Breast epithelium (tissue), 4 donors: Measurements from ENCODE around the gene CHCHD10. TPM values are rescaled to one million over a fixed set of nuclear protein-coding genes. Genes with fewer than 3 reads are reported as not detected.

ENCODE experiments used
- DNase-seq, 2 donors: peaks; one replicate each; pipeline ENCODE4 v3.0.0-alpha.2; 2019; ENCODE audit warnings: low spot score in 2 of 2
- H3K27ac ChIP-seq, 2 donors: fragments of 200-600 bp; sonication (generic) in 1 of 2; one replicate each; pipeline ENCODE4 v1.5.1; 2016 to 2019; ENCODE audit warnings: mild to moderate bottlenecking in 1 of 2
- H3K27me3 ChIP-seq, 2 donors: fragments of 200-600 bp; sonication (generic) in 1 of 2; one replicate each; pipeline versions ENCODE4 v1.5.1 to v1.6.0; 2017 to 2019; ENCODE audit warnings: control low read depth in 1 of 2, mild to moderate bottlenecking in 1 of 2
- H3K36me3 ChIP-seq: fragments of 200-600 bp; one replicate; pipeline ENCODE4 v1.5.1; 2019
- H3K4me1 ChIP-seq, 2 donors: fragments of 200-600 bp; sonication (generic); one replicate each; pipeline ENCODE4 v1.5.1; 2016 to 2019; ENCODE audit warnings: control low read depth in 1 of 2
- H3K4me3 ChIP-seq, 3 donors: fragments of 200-600 bp; sonication (generic); 1 replicate in 2 of 3; 2 replicates in 1 of 3; pipeline ENCODE4 v1.5.1; 2016 to 2019; ENCODE audit warnings: mild to moderate bottlenecking in 3 of 3, moderate library complexity in 2 of 3
- H3K9me3 ChIP-seq, 2 donors: fragments of 200-600 bp; sonication (generic) in 1 of 2; one replicate each; pipeline ENCODE4 v1.5.1; 2016 to 2019; ENCODE audit warnings: control low read depth in 1 of 2
- POLR2A ChIP-seq: fragments of 450-650 bp; IDR thresholded peaks from one replicate; pipeline ENCODE4 v1.6.1; 2016; ENCODE audit warnings: antibody characterized with exemption, mild to moderate bottlenecking, moderate library complexity
- POLR2AphosphoS5 ChIP-seq, 3 donors: sonication (generic); formaldehyde crosslinking; IDR thresholded peaks; one replicate each; pipeline ENCODE4 v1.6.1; 2017; ENCODE audit warnings: antibody characterized with exemption in 3 of 3
- intact Hi-C: fragments of 100-400 bp; cut with DNase I; formaldehyde crosslinking; loops from one replicate; pipeline ENCODE4 v1.15.1; 2023; ENCODE audit warnings: low total_unique reads
- total RNA-seq, 3 donors: library from RNA; depleted of rRNA; stranded (reverse); fragments of >200 nt; gene quantifications; one replicate each; pipeline ENCODE4 v1.1.0, GENCODE V29; 2016
- TF ChIP-seq, protein P1 (sequence below), 3 donors: fragments of 450-650 bp; IDR thresholded peaks; one replicate each; pipeline ENCODE4 v1.5.1; 2016 to 2017; ENCODE audit warnings: antibody characterized with exemption in 3 of 3, mild to moderate bottlenecking in 3 of 3, moderate library complexity in 3 of 3

The CHCHD10 gene
- total RNA-seq, 3 donors from 2014 or later: 5.6 to 22.8 (median 21.4) TPM

DNA sequence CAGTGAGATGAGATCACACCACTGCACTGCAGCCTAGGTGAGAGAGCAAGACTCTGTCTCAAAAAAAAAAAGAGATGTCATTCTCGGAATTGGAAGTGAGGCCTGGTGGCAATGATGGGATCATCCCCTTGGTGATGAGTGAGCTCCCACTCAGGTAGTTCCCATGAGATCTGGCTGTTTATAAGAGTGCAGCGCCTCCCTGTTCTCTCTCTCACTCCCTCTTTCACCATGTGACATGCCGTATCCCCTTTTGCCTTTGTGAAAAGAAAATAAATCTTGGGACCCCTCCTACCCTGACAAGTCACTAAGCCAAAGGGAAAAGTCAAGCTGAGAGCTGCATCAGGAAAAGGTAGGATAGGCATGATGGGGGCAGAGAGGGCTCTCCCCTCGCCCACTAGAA, 45.6 kb downstream of the CHCHD10 start:
- TF ChIP-seq POLR2A (no peak), POLR2AphosphoS5 (IDR thresholded peaks at IDR 0.05) (no peak)
- TF ChIP-seq, protein P1, sequence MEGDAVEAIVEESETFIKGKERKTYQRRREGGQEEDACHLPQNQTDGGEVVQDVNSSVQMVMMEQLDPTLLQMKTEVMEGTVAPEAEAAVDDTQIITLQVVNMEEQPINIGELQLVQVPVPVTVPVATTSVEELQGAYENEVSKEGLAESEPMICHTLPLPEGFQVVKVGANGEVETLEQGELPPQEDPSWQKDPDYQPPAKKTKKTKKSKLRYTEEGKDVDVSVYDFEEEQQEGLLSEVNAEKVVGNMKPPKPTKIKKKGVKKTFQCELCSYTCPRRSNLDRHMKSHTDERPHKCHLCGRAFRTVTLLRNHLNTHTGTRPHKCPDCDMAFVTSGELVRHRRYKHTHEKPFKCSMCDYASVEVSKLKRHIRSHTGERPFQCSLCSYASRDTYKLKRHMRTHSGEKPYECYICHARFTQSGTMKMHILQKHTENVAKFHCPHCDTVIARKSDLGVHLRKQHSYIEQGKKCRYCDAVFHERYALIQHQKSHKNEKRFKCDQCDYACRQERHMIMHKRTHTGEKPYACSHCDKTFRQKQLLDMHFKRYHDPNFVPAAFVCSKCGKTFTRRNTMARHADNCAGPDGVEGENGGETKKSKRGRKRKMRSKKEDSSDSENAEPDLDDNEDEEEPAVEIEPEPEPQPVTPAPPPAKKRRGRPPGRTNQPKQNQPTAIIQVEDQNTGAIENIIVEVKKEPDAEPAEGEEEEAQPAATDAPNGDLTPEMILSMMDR (IDR thresholded peaks at IDR 0.05): no peak
- no peak for DNase-seq
- intact Hi-C loops: no loop called here
- Histone ChIP-seq H3K4me1 (no peaks in the 10 kb centered on the region), H3K27ac (no peak overlapping the region), H3K36me3 (no peaks in the 10 kb centered on the region), H3K9me3 (no peaks in the 10 kb centered on the region), H3K4me3 (no peak overlapping the region), H3K27me3 (no peaks in the 10 kb centered on the region)

DNA sequence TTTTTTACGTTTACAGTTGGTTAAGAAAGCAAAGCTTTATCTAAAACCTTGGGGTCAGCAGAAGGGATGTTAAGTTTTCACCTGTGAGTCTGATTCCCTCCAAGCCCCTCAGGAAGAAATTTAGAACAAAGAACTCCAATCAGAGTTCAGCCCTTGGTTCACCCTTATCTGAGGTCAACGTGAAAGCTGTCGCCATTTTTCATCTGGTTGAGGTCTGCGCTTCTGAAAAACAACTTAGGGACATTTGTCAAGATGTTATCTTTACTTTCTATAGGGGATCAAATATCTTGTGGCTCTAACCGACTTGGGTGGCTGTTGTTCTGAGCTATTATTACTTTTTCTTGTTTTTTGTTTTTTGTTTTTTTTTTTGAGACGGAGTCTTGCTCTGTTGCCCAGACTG, 46.9 kb downstream of the CHCHD10 start:
- no peak overlapping the region for H3K4me3 ChIP-seq
- H3K27ac ChIP-seq: no peak overlapping the region
- H3K36me3 ChIP-seq: no peaks in the 10 kb centered on the region
- no peak for TF ChIP-seq POLR2AphosphoS5 (IDR thresholded peaks at IDR 0.05)
- TF ChIP-seq, protein P1 (IDR thresholded peaks at IDR 0.05): no peak
- TF ChIP-seq POLR2A: no peak
- no peaks in the 10 kb centered on the region for H3K9me3 ChIP-seq
- no peaks in the 10 kb centered on the region for H3K4me1 ChIP-seq
- DNase-seq: no peak
- intact Hi-C loops: no loop called here
- H3K27me3 ChIP-seq: no peaks in the 10 kb centered on the region

DNA sequence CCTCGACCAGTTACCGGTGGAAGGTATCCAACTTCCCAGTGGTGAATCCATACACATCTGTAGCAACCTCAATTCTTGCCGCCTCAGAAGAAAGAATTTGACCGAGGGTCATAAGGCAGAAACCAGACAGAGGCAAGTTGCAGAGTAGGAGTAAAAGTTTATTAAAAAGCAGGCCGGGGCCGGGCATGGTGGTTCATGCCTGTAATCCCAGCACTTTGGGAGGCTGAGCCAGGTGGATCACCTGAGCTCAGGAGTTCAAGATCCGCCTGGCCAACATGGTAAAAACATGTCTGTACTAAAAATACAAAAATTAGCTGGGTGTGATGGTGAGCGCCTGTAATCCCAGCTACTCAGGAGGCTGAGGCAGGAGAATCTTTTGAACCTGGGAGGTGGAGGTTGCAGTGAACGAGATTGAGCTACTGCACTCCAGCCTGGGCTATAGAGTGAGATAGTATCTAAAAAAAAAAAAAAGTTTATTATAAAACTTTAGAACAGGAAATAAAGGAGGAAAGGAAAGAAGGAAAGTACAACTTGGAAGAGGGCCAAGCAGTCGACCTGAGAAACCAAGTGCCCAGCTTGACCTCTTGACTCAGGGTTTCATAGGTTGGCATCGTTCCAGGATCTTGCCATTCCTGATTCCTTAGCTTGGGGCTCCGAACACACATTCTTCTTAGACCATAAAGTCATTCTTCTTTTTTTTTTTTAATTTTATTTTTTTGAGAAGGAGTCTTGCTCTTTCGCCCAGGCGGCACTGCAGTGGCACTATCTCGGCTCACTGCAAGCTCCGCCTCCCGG, 49.2 kb downstream of the CHCHD10 start:
- H3K27me3 ChIP-seq: no peaks in the 10 kb centered on the region
- H3K4me3 ChIP-seq: no peak overlapping the region
- H3K36me3 ChIP-seq: no peaks in the 10 kb centered on the region
- H3K4me1 ChIP-seq: no peaks in the 10 kb centered on the region
- intact Hi-C loops: no loop called here
- H3K9me3 ChIP-seq: no peaks in the 10 kb centered on the region
- no peak for DNase-seq
- H3K27ac ChIP-seq: no peak overlapping the region
- TF ChIP-seq POLR2AphosphoS5 (IDR thresholded peaks at IDR 0.05): no peak
- no peak for TF ChIP-seq POLR2A
- TF ChIP-seq, protein P1 (IDR thresholded peaks at IDR 0.05): no peak

DNA sequence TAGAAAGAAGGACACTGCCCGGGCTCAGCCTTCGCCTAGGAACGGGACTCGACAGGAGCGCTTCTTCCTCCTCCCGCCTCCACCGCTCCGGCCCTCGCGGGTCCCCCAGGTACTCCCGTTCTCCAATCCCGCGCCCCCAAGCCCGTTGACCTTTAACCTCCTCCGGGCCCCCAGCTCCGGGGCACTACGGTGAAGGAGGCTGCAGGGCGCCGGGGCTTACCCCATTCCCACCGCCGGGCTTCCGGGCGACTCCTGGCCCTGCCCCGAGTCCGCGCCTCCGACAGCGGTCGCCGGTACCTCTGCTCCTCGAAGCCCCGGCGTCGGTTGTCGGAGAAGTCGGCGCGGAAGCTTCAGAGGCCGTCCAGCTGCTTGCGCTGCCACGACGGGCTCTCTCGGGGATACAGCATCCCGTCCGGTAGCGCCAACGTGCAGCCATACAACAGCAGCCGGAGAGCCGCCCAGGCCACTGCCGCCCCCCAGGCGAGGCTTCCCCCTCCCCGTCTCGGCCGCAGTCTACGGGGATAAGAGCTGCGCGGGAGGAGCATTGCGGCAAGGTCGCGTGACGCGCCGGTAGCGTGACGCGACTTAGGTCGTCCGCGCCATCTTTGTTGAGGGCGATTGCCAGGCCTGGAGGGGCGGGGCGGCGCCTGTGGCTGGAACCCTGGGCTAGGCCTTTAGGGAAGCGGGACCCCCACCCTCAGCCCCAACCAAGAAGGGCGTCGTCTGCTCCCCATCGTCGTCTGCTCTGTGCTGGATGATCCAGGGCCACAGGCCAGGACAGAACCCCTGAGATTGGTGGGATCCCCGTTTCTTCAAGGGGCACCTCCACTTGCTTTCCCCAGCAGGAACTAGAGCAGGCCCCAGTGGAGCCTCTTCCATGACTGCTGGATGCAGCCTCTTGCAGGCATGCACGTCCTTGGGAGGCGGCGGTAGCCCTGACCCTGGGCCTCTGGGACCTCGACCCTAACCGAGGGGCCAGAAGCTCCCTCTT, 50.7 kb downstream of the CHCHD10 start:
- peak; percentile 63 for DNase-seq
- TF ChIP-seq POLR2A (peak; percentile 19), POLR2AphosphoS5 (IDR thresholded peaks at IDR 0.05) (peak; percentile 71 to 87 (median 85))
- TF ChIP-seq, protein P1 (IDR thresholded peaks at IDR 0.05): no peak

More for the DNA sequence above, 50.7 kb downstream of the CHCHD10 start:
- intact Hi-C loops: no loop called here
- Histone ChIP-seq H3K9me3 (no peaks in the 10 kb centered on the region), H3K27ac (peak overlapping the region; percentile 64 to 81), H3K4me3 (peak overlapping the region; percentile 69 to 89 (median 85)), H3K27me3 (no peaks in the 10 kb centered on the region), H3K4me1 (no peaks in the 10 kb centered on the region), H3K36me3 (no peaks in the 10 kb centered on the region)

Other genes starting within 250 kb of the CHCHD10 start
- gene IGLL1, start 187.7 kb downstream of the CHCHD10 start, total RNA-seq: not detected
- 1 to 10 TPM in 2 of 3 donors, not detected in 1; 1.0 to 1.3 TPM for gene DRICH1, start 135.7 kb downstream of the CHCHD10 start, total RNA-seq
- gene RGL4, start 77.0 kb downstream of the CHCHD10 start, total RNA-seq: 1 to 10 TPM in 1 of 3 donors, not detected in 2; 2.0 TPM
- gene ZNF70, start 16.9 kb downstream of the CHCHD10 start, total RNA-seq: 1 to 10 TPM; 3.2 to 4.6 (median 4.1) TPM
- gene VPREB3, start 13.5 kb downstream of the CHCHD10 start, total RNA-seq: not detected
- gene C22orf15, start 5.0 kb downstream of the CHCHD10 start, total RNA-seq: not detected
- 1 to 10 TPM; 1.9 to 6.2 (median 4.8) TPM for gene MMP11, start 4.9 kb upstream of the CHCHD10 start, total RNA-seq
- 10 to 100 TPM; 34.6 to 60.2 (median 50.1) TPM for gene SMARCB1, start 19.0 kb upstream of the CHCHD10 start, total RNA-seq
- 1 to 10 TPM in 2 of 3 donors, under 1 TPM in 1; 0.48 to 6.6 (median 2.8) TPM for gene DERL3, start 71.0 kb upstream of the CHCHD10 start, total RNA-seq
- 10 to 100 TPM; 10.2 to 17.0 (median 13.1) TPM for gene SLC2A11, start 89.9 kb upstream of the CHCHD10 start, total RNA-seq
- gene MIF, start 126.4 kb upstream of the CHCHD10 start, total RNA-seq: 100 to 1,000 TPM; 191 to 466 (median 261) TPM
- 10 to 100 TPM in 1 of 3 donors, 1 to 10 TPM in 2; 4.3 to 16.1 (median 4.3) TPM for gene GSTT2B, start 193.2 kb upstream of the CHCHD10 start, total RNA-seq
- gene DDTL, start 198.9 kb upstream of the CHCHD10 start, total RNA-seq: 1 to 10 TPM in 2 of 3 donors, not detected in 1; 1.0 to 1.3 TPM
- gene DDT, start 206.5 kb upstream of the CHCHD10 start, total RNA-seq: 100 to 1,000 TPM; 122 to 146 (median 136) TPM
- gene GSTT2, start 212.2 kb upstream of the CHCHD10 start, total RNA-seq: not detected
- gene GSTT4, start 237.5 kb upstream of the CHCHD10 start, total RNA-seq: not detected
- gene CABIN1, start 243.3 kb upstream of the CHCHD10 start, total RNA-seq: 10 to 100 TPM; 24.3 to 56.7 (median 50.8) TPM